GM23338 (cell line): ENCODE measurements around the gene FAM204A. TPM values are rescaled to one million over a fixed set of nuclear protein-coding genes. Genes with fewer than 3 reads are reported as not detected.

Experiments
- ATAC-seq: fragments of 200-7000 bp; cut with Tn5 transposase; 3 replicates; pipeline ENCODE4 v1.9.1; 2020
- DNase-seq: peaks from one replicate; pipeline ENCODE4 v3.0.0-alpha.2; 2015; ENCODE audit warnings: low spot score
- H2AFZ ChIP-seq: fragments of 200-600 bp; sonication (generic); 2 replicates; pipeline ENCODE4 v1.8.0; 2016; ENCODE audit warnings: antibody characterized with exemption, mild to moderate bottlenecking, moderate library complexity
- H3F3A ChIP-seq: fragments of 200-600 bp; sonication (generic); replicated peaks from 2 replicates; pipeline ENCODE4 v1.8.0; 2017; ENCODE audit warnings: antibody characterized with exemption, mixed run types, low read depth
- H3K27ac ChIP-seq: fragments of 200-600 bp; sonication (generic); 2 replicates; pipeline ENCODE4 v1.6.1; 2016; ENCODE audit warnings: low read depth
- H3K27me3 ChIP-seq: fragments of 200-600 bp; sonication (generic); 2 replicates; pipeline ENCODE4 v1.8.0; 2016; ENCODE audit warnings: mild to moderate bottlenecking, mixed run types, moderate library complexity; ENCODE audit not compliant: insufficient read depth
- H3K36me3 ChIP-seq: fragments of 200-600 bp; sonication (generic); 2 replicates; pipeline ENCODE4 v1.8.0; 2016; ENCODE audit warnings: mild to moderate bottlenecking; ENCODE audit not compliant: insufficient read depth
- H3K4me1 ChIP-seq: fragments of 200-600 bp; sonication (generic); 2 replicates; pipeline ENCODE4 v1.8.0; 2016; ENCODE audit warnings: mild to moderate bottlenecking, moderate library complexity; ENCODE audit not compliant: insufficient read depth
- H3K4me2 ChIP-seq: fragments of 200-600 bp; sonication (generic); 2 replicates; pipeline ENCODE4 v1.7.1; 2017; ENCODE audit warnings: mixed run types
- H3K4me3 ChIP-seq: fragments of 200-600 bp; sonication (generic); 2 replicates; pipeline ENCODE4 v1.6.1; 2016; ENCODE audit warnings: mixed run types
- H3K79me2 ChIP-seq: fragments of 200-600 bp; sonication (generic); replicated peaks from 2 replicates; pipeline ENCODE4 v1.8.0; 2017; ENCODE audit warnings: mild to moderate bottlenecking; ENCODE audit not compliant: insufficient read depth
- H3K9me2 ChIP-seq: fragments of 200-600 bp; sonication (generic); 2 replicates; pipeline ENCODE4 v1.8.0; 2017; ENCODE audit not compliant: insufficient read depth
- H4K20me1 ChIP-seq: fragments of 200-600 bp; sonication (generic); replicated peaks from 2 replicates; pipeline ENCODE4 v1.8.0; 2017; ENCODE audit warnings: mild to moderate bottlenecking; ENCODE audit not compliant: insufficient read depth
- H3K27ac Mint-ChIP-seq: 2 replicates; pipeline ENCODE4 v1.8.0; 2020; ENCODE audit warnings: inconsistent platforms, mild to moderate bottlenecking, moderate library complexity, mixed read lengths
- H3K27me3 Mint-ChIP-seq: 3 replicates; pipeline ENCODE4 v1.8.0; 2022; ENCODE audit warnings: low read depth, mild to moderate bottlenecking, moderate library complexity, mixed read lengths, inconsistent platforms; ENCODE audit not compliant: insufficient read depth, poor library complexity
- H3K36me3 Mint-ChIP-seq: 3 replicates; pipeline ENCODE4 v1.8.0; 2021; ENCODE audit warnings: low read depth, mild to moderate bottlenecking, inconsistent platforms, moderate library complexity, mixed read lengths
- H3K4me1 Mint-ChIP-seq: 3 replicates; pipeline ENCODE4 v1.8.0; 2020; ENCODE audit warnings: mild to moderate bottlenecking, inconsistent platforms, mixed read lengths
- H3K4me3 Mint-ChIP-seq: 3 replicates; pipeline ENCODE4 v1.8.0; 2021; ENCODE audit warnings: moderate library complexity, mild to moderate bottlenecking, inconsistent platforms, mixed read lengths
- H3K9me3 Mint-ChIP-seq: 3 replicates; pipeline ENCODE4 v1.8.0; 2020; ENCODE audit warnings: moderate library complexity, mild to moderate bottlenecking, inconsistent platforms, mixed read lengths
- CTCF ChIP-seq, 2 experiments: fragments of 200-600 bp in 1 of 2; sonication (generic) in 1 of 2; conservative IDR thresholded peaks; 2 replicates each; pipeline versions ENCODE4 v1.5.1 to v1.6.1; 2016 to 2017; ENCODE audit warnings: antibody characterized with exemption in 2 of 2, low read depth in 2 of 2, mild to moderate bottlenecking in 2 of 2, moderate library complexity in 1 of 2
- EZH2 ChIP-seq: fragments of 200-600 bp; sonication (generic); IDR thresholded peaks from one replicate; pipeline ENCODE4 v1.8.0; 2017; ENCODE audit warnings: antibody characterized with exemption, mild to moderate bottlenecking, low read depth; ENCODE audit not compliant: unreplicated experiment
- EZH2phosphoT487 ChIP-seq: fragments of 200-600 bp; sonication (generic); IDR thresholded peaks from one replicate; pipeline ENCODE4 v1.8.1; 2018; ENCODE audit warnings: antibody characterized with exemption; ENCODE audit not compliant: unreplicated experiment
- JUNB ChIP-seq: IDR thresholded peaks from one replicate; pipeline ENCODE4 v1.6.1; 2016; ENCODE audit warnings: antibody characterized with exemption; ENCODE audit not compliant: unreplicated experiment
- POLR2AphosphoS5 ChIP-seq: IDR thresholded peaks from 2 replicates; pipeline ENCODE4 v1.6.1; 2016; ENCODE audit warnings: antibody characterized with exemption, low read depth
- REST ChIP-seq: IDR thresholded peaks from one replicate; pipeline ENCODE4 v1.6.1; 2018; ENCODE audit warnings: antibody characterized with exemption; ENCODE audit not compliant: unreplicated experiment
- STAT1 ChIP-seq: IDR thresholded peaks from one replicate; pipeline ENCODE4 v1.6.1; 2016; ENCODE audit warnings: antibody characterized with exemption; ENCODE audit not compliant: unreplicated experiment
- ZNF114 ChIP-seq: fragments of 250-450 bp; sonication (Bioruptor Pico); IDR thresholded peaks from 2 replicates; pipeline ENCODE4 v1.5.0; 2020; ENCODE audit warnings: mild to moderate bottlenecking, moderate library complexity
- ZNF331 ChIP-seq: fragments of 250-450 bp; sonication (Bioruptor Pico); IDR thresholded peaks from 2 replicates; pipeline ENCODE4 v1.5.0; 2020; ENCODE audit warnings: low read depth, mild to moderate bottlenecking, moderate library complexity
- ZNF462 ChIP-seq: fragments of 250-450 bp; sonication (Bioruptor Pico); IDR thresholded peaks from 2 replicates; pipeline ENCODE4 v1.5.0; 2020; ENCODE audit warnings: mild to moderate bottlenecking, moderate library complexity
- polyA plus RNA-seq: library from polyadenylated mRNA; unstranded; fragments of >200 nt; fragmentation: Nextera tagmentation; extraction: Ambion mirVana; gene quantifications from 2 replicates; pipeline ENCODE4 v1.2.1, GENCODE V29; 2016
- total RNA-seq: library from RNA; depleted of rRNA; stranded (reverse); fragments of >200 nt; shearing (Covaris generic); gene quantifications from 2 replicates; pipeline ENCODE4 v1.2.3, GENCODE V29; 2014

FAM204A gene
- total and polyA plus RNA-seq, 2 experiments from 2014 or later = 31.6 to 72.0 TPM

GRCh38 chr10:118298787-118299186, 43.3 kb downstream of the FAM204A start:
- no peaks in the 10 kb centered on the region for H3K36me3 ChIP-seq
- Mint-ChIP-seq H3K27me3 (peaks cover 3% of the 10 kb centered on the region), H3K27ac (no peak overlapping the region), H3K4me3 (no peak overlapping the region), H3K36me3 (no peaks in the 10 kb centered on the region), H3K9me3 (no peaks in the 10 kb centered on the region), H3K4me1 (peaks cover 8% of the 10 kb centered on the region)
- H4K20me1 ChIP-seq = no peaks in the 10 kb centered on the region
- H3K9me2 ChIP-seq = no peaks in the 10 kb centered on the region; the same call in 1 of the 2 replicates
- H3K4me3 ChIP-seq = no peak overlapping the region
- H3F3A ChIP-seq = no peaks in the 10 kb centered on the region
- no peaks in the 10 kb centered on the region for H3K27me3 ChIP-seq
- H2AFZ ChIP-seq = no peak overlapping the region
- peaks cover 7% of the 10 kb centered on the region for H3K4me1 ChIP-seq
- no peak for TF ChIP-seq EZH2
- no peak for TF ChIP-seq EZH2phosphoT487
- TF ChIP-seq ZNF462 = no peak
- no peak for TF ChIP-seq CTCF (conservative IDR thresholded peaks at IDR 0.05; ENCODE audit: low read depth in 2 of 2)
- no peak for TF ChIP-seq JUNB
- no peak for TF ChIP-seq STAT1
- no peak for TF ChIP-seq ZNF331 (CRISPR knock-in tag)
- no peak for TF ChIP-seq REST
- TF ChIP-seq ZNF114 (CRISPR knock-in tag) = no peak
- no peak for TF ChIP-seq POLR2AphosphoS5
- no peak overlapping the region for H3K27ac ChIP-seq
- DNase-seq (no peak), ATAC-seq (no peak)
- no peak overlapping the region for H3K4me2 ChIP-seq
- no peaks in the 10 kb centered on the region for H3K79me2 ChIP-seq
